H9 (cell line): ENCODE data around the gene DDRGK1. TPM values are rescaled to one million over a fixed set of nuclear protein-coding genes. Genes with fewer than 3 reads are reported as not detected.
"Not testable (repeated sequence)": the region's sequence is repeated elsewhere in the genome, so short reads cannot be mapped to it uniquely, and the experiment has no call there.

ENCODE experiments used
- DNase-seq: peaks from one replicate; pipeline ENCODE4 v3.0.0-alpha.2; 2017
- H2AFZ ChIP-seq: one replicate; pipeline ENCODE4 v1.6.1; 2013; ENCODE audit warnings: mild to moderate bottlenecking, low read length, control low read depth, moderate library complexity
- H2AK5ac ChIP-seq: 2 replicates; pipeline ENCODE4 v1.6.1; 2013; ENCODE audit warnings: low read length, control low read depth, mixed read lengths; ENCODE audit not compliant: insufficient read length
- H2BK120ac ChIP-seq: one replicate; pipeline ENCODE4 v1.6.1; 2013; ENCODE audit warnings: low read depth, mild to moderate bottlenecking, low read length, control low read depth, inconsistent platforms; ENCODE audit not compliant: poor library complexity, severe bottlenecking
- H2BK12ac ChIP-seq: 2 replicates; pipeline ENCODE4 v1.6.1; 2013; ENCODE audit warnings: low read length, control low read depth, mixed read lengths, low read depth; ENCODE audit not compliant: insufficient read length
- H2BK15ac ChIP-seq: 2 replicates; pipeline ENCODE4 v1.6.1; 2013; ENCODE audit warnings: low read depth, low read length, control low read depth
- H2BK20ac ChIP-seq: one replicate; pipeline ENCODE4 v1.6.1; 2013; ENCODE audit warnings: low read depth, mild to moderate bottlenecking, low read length, control low read depth, inconsistent platforms; ENCODE audit not compliant: poor library complexity, severe bottlenecking
- H2BK5ac ChIP-seq: 2 replicates; pipeline ENCODE4 v1.6.1; 2013; ENCODE audit warnings: low read length, control low read depth, mixed read lengths; ENCODE audit not compliant: insufficient read length
- H3K14ac ChIP-seq: 2 replicates; pipeline ENCODE4 v1.6.1; 2013; ENCODE audit warnings: low read length, control low read depth; ENCODE audit not compliant: insufficient read depth
- H3K18ac ChIP-seq: 2 replicates; pipeline ENCODE4 v1.6.1; 2013; ENCODE audit warnings: low read depth, mild to moderate bottlenecking, mixed read lengths, low read length, control low read depth; ENCODE audit not compliant: insufficient read length
- H3K23ac ChIP-seq: 2 replicates; pipeline ENCODE4 v1.6.1; 2013; ENCODE audit warnings: low read length, control low read depth, mixed read lengths, low read depth; ENCODE audit not compliant: insufficient read length
- H3K23me2 ChIP-seq: 2 replicates; pipeline ENCODE4 v1.6.1; 2013; ENCODE audit warnings: low read depth, mild to moderate bottlenecking, mixed read lengths, low read length, control low read depth; ENCODE audit not compliant: insufficient read length, poor library complexity, severe bottlenecking
- H3K27ac ChIP-seq: 2 replicates; pipeline ENCODE4 v1.5.1; 2013; ENCODE audit warnings: low read length, control low read depth, mixed read lengths, low read depth; ENCODE audit not compliant: insufficient read length
- H3K27me3 ChIP-seq: 2 replicates; pipeline ENCODE4 v1.6.1; 2013; ENCODE audit warnings: low read length, control low read depth, inconsistent platforms; ENCODE audit not compliant: insufficient read depth
- H3K4ac ChIP-seq: 2 replicates; pipeline ENCODE4 v1.6.1; 2013; ENCODE audit warnings: low read depth, mild to moderate bottlenecking, control low read depth, inconsistent platforms, low read length, moderate library complexity
- H3K4me1 ChIP-seq: 2 replicates; pipeline ENCODE4 v1.6.1; 2013; ENCODE audit warnings: low read length, control low read depth, inconsistent platforms; ENCODE audit not compliant: insufficient read depth
- H3K4me2 ChIP-seq: 2 replicates; pipeline ENCODE4 v1.6.1; 2013; ENCODE audit warnings: low read length, control low read depth, mixed read lengths; ENCODE audit not compliant: insufficient read length, insufficient read depth
- H3K56ac ChIP-seq: 2 replicates; pipeline ENCODE4 v1.6.1; 2013; ENCODE audit warnings: low read depth, mild to moderate bottlenecking, mixed read lengths, low read length, control low read depth; ENCODE audit not compliant: insufficient read length
- H3K79me1 ChIP-seq: 2 replicates; pipeline ENCODE4 v1.6.1; 2013; ENCODE audit warnings: low read depth, mild to moderate bottlenecking, moderate library complexity, low read length, control low read depth, inconsistent platforms; ENCODE audit not compliant: insufficient read depth, poor library complexity, severe bottlenecking
- H3K79me2 ChIP-seq: 2 replicates; pipeline ENCODE4 v1.6.1; 2013; ENCODE audit warnings: low read length, control low read depth, inconsistent platforms; ENCODE audit not compliant: insufficient read depth
- H3K9ac ChIP-seq: 2 replicates; pipeline ENCODE4 v1.6.1; 2013; ENCODE audit warnings: low read length, control low read depth, mixed read lengths; ENCODE audit not compliant: insufficient read length; ENCODE audit errors: extremely low read depth
- H3K9me3 ChIP-seq: one replicate; pipeline ENCODE4 v1.6.1; 2013; ENCODE audit warnings: low read depth, low read length, inconsistent platforms; ENCODE audit not compliant: control insufficient read depth
- H3T11ph ChIP-seq: one replicate; pipeline ENCODE4 v1.6.1; 2013; ENCODE audit warnings: mild to moderate bottlenecking, low read length, control low read depth, inconsistent platforms
- H4K20me1 ChIP-seq: one replicate; pipeline ENCODE4 v1.6.1; 2013; ENCODE audit not compliant: control insufficient read depth, insufficient read length, insufficient read depth
- H4K5ac ChIP-seq: 2 replicates; pipeline ENCODE4 v1.6.1; 2013; ENCODE audit warnings: low read depth, mild to moderate bottlenecking, mixed read lengths, low read length, control low read depth; ENCODE audit not compliant: insufficient read length
- H4K8ac ChIP-seq: replicated peaks from 2 replicates; pipeline ENCODE4 v1.6.1; 2013; ENCODE audit warnings: low read length, control low read depth, mixed read lengths, low read depth; ENCODE audit not compliant: insufficient read length
- H4K91ac ChIP-seq: 2 replicates; pipeline ENCODE4 v1.6.1; 2013; ENCODE audit warnings: low read depth, mild to moderate bottlenecking, moderate library complexity, mixed read lengths, low read length, control low read depth; ENCODE audit not compliant: insufficient read length
- H3K27ac Mint-ChIP-seq, 3 experiments: 2 replicates in 2 of 3; 3 replicates in 1 of 3; pipeline ENCODE4 v1.8.0; 2020 to 2021; ENCODE audit warnings: mixed read lengths in 3 of 3, mild to moderate bottlenecking in 1 of 3, moderate library complexity in 1 of 3
- H3K27me3 Mint-ChIP-seq: 2 replicates; pipeline ENCODE4 v1.8.0; 2021; ENCODE audit warnings: low read depth, mild to moderate bottlenecking, moderate library complexity, mixed read lengths
- H3K36me3 Mint-ChIP-seq, 3 experiments: 2 replicates in 2 of 3; 3 replicates in 1 of 3; pipeline ENCODE4 v1.8.0; 2020 to 2021; ENCODE audit warnings: low read depth in 3 of 3, mixed read lengths in 3 of 3; ENCODE audit not compliant: insufficient read depth in 1 of 3
- H3K4me1 Mint-ChIP-seq, 2 experiments: 2 replicates each; pipeline ENCODE4 v1.8.0; 2020; ENCODE audit warnings: mixed read lengths in 2 of 2
- H3K4me3 Mint-ChIP-seq, 2 experiments: 2 replicates in 1 of 2; 3 replicates in 1 of 2; pipeline ENCODE4 v1.8.0; 2020 to 2021; ENCODE audit warnings: mild to moderate bottlenecking in 2 of 2, mixed read lengths in 2 of 2, moderate library complexity in 1 of 2
- H3K9me3 Mint-ChIP-seq, 2 experiments: 2 replicates in 1 of 2; 3 replicates in 1 of 2; pipeline ENCODE4 v1.8.0; 2020; ENCODE audit warnings: mild to moderate bottlenecking in 2 of 2, mixed read lengths in 2 of 2, moderate library complexity in 1 of 2
- CTCF ChIP-seq: fragments of 200-600 bp; sonication (generic); conservative IDR thresholded peaks from 3 replicates; pipeline ENCODE4 v1.8.0; 2021; ENCODE audit warnings: antibody characterized with exemption, mild to moderate bottlenecking
- WGBS: extraction: QIAGEN DNeasy Blood & Tissue Kit; methylation state at CpG from one replicate; pipeline ENCODE4 v1.1.7; 2013; ENCODE audit warnings: missing lambda C conversion rate, low lambda C conversion rate, mixed read lengths; ENCODE audit not compliant: insufficient read length; ENCODE audit errors: extremely low coverage; 5-methylcytosine and 5-hydroxymethylcytosine counted together
- total RNA-seq: library from RNA; stranded (reverse); gene quantifications from 2 replicates; pipeline ENCODE4 v1.2.1, GENCODE V29; 2021

Gene DDRGK1
- total RNA-seq, 1 experiment from 2014 or later: 58.1 TPM

- Mint-ChIP-seq H3K4me1 (no peaks in the 10 kb centered on the region), H3K27ac (peak overlapping the region; percentile 20 to 55 (median 22); a peak in 2 of 7 replicates), H3K27me3 (no peaks in the 10 kb centered on the region), H3K36me3 (peaks cover 0 to 4% (median under 1%) of the 10 kb centered on the region in 3 experiments; a peak in 3 of 7 replicates), H3K4me3 (no peak overlapping the region), H3K9me3 (no peaks in the 10 kb centered on the region)
- Histone ChIP-seq H2AK5ac (no peak overlapping the region), H3K56ac (no peak overlapping the region), H4K8ac (no peak overlapping the region), H3K79me2 (no peaks in the 10 kb centered on the region), H3K18ac (no peak overlapping the region), H3K4me2 (no peak overlapping the region), H4K20me1 (no peaks in the 10 kb centered on the region), H2BK20ac (no peak overlapping the region), H3K4ac (no peak overlapping the region), H2BK12ac (no peak overlapping the region), H3K4me1 (no peaks in the 10 kb centered on the region), H3K9ac (no peak overlapping the region), H3K27ac (no peak overlapping the region), H3K23me2 (no peaks in the 10 kb centered on the region), H4K5ac (no peak overlapping the region), H3K79me1 (no peaks in the 10 kb centered on the region), H3K14ac (no peak overlapping the region), H2BK15ac (no peak overlapping the region), H2BK120ac (no peak overlapping the region), H2BK5ac (no peak overlapping the region), H4K91ac (no peak overlapping the region), H3K27me3 (no peaks in the 10 kb centered on the region), H3K23ac (no peak overlapping the region), H3K9me3 (no peaks in the 10 kb centered on the region), H2AFZ (no peak overlapping the region), H3T11ph (no peak overlapping the region)
- WGBS: no CpG with 5 or more reads among the region's 3 CpGs
- TF ChIP-seq CTCF: no peak
- DNase-seq: no peak
These were observed 20.4 kb downstream of the DDRGK1 start for GRCh38 chr20:3183896-3184612.

- not testable (repeated sequence) for H4K20me1 ChIP-seq, H3K4ac ChIP-seq, H3K4me1 Mint-ChIP-seq, H2BK5ac ChIP-seq, H2BK15ac ChIP-seq, H3K27ac ChIP-seq, H4K5ac ChIP-seq, H3K9me3 ChIP-seq, H2BK20ac ChIP-seq, H3K18ac ChIP-seq, H4K91ac ChIP-seq, H3K23me2 ChIP-seq, H2AK5ac ChIP-seq, H3K4me1 ChIP-seq, DNase-seq, H3K14ac ChIP-seq, H3K4me2 ChIP-seq, H2BK120ac ChIP-seq, H3K27me3 ChIP-seq, H3K36me3 Mint-ChIP-seq, H3K79me1 ChIP-seq, H3K23ac ChIP-seq, H2AFZ ChIP-seq, H3K4me3 Mint-ChIP-seq, H3T11ph ChIP-seq, H3K79me2 ChIP-seq, H3K9ac ChIP-seq, H3K27me3 Mint-ChIP-seq, H3K56ac ChIP-seq, H3K27ac Mint-ChIP-seq, H4K8ac ChIP-seq, H2BK12ac ChIP-seq, H3K9me3 Mint-ChIP-seq
- WGBS: no CpG with 5 or more reads among the region's 5 CpGs
These were observed 22.1 kb downstream of the DDRGK1 start for GRCh38 chr20:3182429-3182828.
